ENCODE measurements around the gene FLRT2.

The FLRT2 gene

GRCh38 chr14:85594217-85594616 is 64.3 kb downstream of the FLRT2 start:
- in situ Hi-C loops (cut with MboI; ENCODE audit: low sequenced_read_pairs) = no loop called here

DNA sequence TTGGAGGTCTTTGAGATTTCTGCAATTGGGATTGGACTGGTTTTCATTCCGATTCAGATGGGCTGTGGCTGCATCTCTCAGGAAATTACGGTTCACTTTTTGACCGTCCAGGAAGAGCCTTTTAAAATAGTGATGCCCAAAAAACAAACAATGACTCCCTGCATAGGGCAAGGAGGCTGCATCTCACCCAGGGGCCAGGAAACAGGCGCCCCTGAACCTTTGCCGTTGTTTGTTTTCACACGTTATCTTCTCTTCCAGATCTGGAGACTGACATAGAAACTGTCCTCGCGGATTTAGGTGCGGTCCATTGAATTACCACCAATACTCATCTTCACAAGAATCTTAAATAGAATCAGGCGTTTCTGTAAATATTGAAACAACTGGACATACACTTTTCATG is 66.0 kb downstream of the FLRT2 start:
- in situ Hi-C loops (cut with MboI; ENCODE audit: low sequenced_read_pairs) = no loop called here

GRCh38 chr14:85596562-85596961 is 66.6 kb downstream of the FLRT2 start:
- in situ Hi-C loops (cut with MboI; ENCODE audit: low sequenced_read_pairs) = no loop called here

DNA sequence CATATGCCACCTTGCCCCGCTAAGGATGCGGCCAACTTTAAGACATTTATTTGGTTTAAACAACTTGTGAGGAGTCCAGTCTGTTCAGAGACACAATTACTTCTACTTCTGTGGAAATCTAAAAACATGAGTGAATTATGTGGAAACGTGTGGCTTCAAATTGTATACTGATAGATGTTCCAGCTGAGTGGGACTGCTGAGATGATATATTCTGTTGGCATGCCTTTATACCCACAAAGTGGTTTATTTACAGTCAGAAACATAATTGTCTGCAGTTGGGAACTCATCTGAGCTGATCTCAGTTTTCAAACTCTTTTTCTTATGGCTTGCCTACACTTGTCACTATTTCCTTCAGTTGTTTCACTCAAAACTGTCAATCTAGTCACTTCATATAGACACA is 67.8 kb downstream of the FLRT2 start:
- in situ Hi-C loops (cut with MboI; ENCODE audit: low sequenced_read_pairs) = no loop called here

DNA sequence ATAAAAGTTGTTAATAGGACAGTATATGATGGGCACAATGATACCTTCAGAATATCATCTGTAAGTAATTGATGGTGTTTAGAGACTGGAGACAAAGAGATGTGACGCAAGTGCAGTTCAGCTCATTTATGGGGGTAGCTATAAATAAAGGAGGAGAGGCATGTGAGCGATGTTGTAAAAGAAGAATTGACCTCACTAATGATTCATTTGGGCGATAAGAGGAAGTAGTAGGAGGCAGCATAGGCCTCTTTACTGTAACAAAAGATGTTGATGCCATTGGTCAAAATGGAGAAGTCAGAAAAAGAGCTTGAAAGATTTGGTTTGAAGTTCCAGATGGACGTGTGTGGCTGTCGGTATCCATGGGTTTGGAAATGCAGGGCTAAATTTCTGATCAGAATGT is 70.0 kb downstream of the FLRT2 start:
- in situ Hi-C loops (cut with MboI; ENCODE audit: low sequenced_read_pairs) = no loop called here

- in situ Hi-C loops (cut with MboI; ENCODE audit: low sequenced_read_pairs) = no loop called here
Measured at GRCh38 chr14:85601246-85601645, 71.3 kb downstream of the FLRT2 start.

DNA sequence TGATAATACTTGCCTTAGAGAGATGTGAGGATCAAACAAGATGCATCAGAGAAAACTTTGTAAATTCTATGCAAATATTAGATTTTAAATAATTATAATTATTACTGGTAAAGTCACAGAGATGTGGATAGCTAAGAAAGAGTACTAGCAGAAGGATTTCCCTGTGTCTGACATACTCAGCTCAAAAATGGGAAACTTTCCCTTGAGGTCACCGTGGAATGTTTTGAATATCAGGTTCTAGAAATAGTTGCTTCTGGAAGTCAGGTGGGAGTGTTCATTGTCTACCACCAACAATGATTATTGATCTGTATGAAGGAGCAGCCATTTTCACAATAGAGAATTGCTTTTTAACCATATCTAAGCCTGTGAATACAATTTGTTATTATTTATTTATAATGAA is 71.7 kb downstream of the FLRT2 start:
- in situ Hi-C loops (cut with MboI; ENCODE audit: low sequenced_read_pairs) = no loop called here

- in situ Hi-C loops (cut with MboI; ENCODE audit: low sequenced_read_pairs) = no loop called here
Measured at GRCh38 chr14:85602345-85602744, 72.4 kb downstream of the FLRT2 start.

GRCh38 chr14:85604021-85604420 is 74.1 kb downstream of the FLRT2 start:
- in situ Hi-C loops (cut with MboI; ENCODE audit: low sequenced_read_pairs) = no loop called here

DNA sequence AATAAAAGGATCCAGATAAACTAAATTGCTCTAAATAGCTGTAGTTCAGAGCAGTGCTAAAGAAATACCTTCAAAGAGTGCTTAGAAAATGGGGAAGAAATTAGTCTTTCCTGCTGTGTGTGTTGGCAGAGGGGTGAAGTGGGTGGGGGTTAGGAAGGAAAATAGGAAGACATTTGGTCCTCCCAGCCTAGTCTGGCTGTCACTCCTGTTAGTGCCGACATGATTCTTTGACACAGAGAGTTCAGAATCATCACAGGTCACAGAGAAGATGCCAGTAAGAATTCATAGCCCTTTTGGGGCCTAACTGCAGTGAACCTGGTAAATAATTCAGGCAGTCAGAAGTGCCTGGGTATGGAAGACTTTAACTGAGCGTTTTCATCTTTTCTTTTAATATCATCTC is 74.8 kb downstream of the FLRT2 start:
- in situ Hi-C loops (cut with MboI; ENCODE audit: low sequenced_read_pairs) = no loop called here

DNA sequence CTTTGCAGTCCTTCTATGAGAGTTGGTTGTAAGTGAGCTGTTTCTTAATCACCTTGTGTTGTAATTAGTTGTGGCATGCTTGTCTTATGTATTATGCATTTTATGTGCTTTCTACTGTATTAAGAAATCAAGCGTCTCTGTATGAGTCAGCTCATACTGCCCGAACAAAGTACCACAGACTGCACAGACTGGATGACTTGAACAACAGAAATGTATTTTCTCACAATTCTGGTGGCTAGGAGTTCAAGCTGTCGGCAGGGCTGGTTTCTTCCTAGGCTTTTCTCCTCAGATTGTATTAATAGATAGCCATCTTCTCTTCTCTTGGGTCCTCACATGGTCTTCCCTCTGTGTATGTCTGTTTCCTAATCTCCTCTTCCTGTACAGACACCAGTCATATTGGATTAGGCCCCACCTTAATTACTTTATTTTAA is 77.7 kb downstream of the FLRT2 start:
- in situ Hi-C loops (cut with MboI; ENCODE audit: low sequenced_read_pairs) = no loop called here

DNA sequence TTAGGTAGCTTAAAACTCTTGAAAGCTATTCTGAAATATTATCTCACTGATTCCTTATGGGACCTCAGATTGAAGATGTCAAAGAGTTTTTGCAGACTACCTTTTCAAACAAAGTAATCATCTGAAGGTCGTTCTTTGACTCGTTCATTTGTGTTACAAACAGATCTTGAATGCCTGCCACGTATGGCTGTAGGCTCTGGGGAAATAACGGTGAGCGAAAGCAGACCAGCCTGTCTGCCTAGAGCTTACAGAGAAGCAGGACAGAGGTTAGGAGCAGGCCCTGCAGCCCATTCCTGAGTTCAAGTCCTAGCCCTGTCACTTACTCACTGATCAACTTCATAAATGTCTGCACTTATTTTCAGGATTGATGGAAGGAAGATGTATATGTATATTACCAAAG is 83.6 kb downstream of the FLRT2 start:
- in situ Hi-C loops (cut with MboI; ENCODE audit: low sequenced_read_pairs) = no loop called here

GRCh38 chr14:85616386-85616885 is 86.5 kb downstream of the FLRT2 start:
- in situ Hi-C loops (cut with MboI; ENCODE audit: low sequenced_read_pairs) = no loop called here

GRCh38 chr14:85616886-85617285 is 86.9 kb downstream of the FLRT2 start:
- in situ Hi-C loops (cut with MboI; ENCODE audit: low sequenced_read_pairs) = no loop called here

GRCh38 chr14:85617791-85618190 is 87.8 kb downstream of the FLRT2 start:
- in situ Hi-C loops (cut with MboI; ENCODE audit: low sequenced_read_pairs) = no loop called here

DNA sequence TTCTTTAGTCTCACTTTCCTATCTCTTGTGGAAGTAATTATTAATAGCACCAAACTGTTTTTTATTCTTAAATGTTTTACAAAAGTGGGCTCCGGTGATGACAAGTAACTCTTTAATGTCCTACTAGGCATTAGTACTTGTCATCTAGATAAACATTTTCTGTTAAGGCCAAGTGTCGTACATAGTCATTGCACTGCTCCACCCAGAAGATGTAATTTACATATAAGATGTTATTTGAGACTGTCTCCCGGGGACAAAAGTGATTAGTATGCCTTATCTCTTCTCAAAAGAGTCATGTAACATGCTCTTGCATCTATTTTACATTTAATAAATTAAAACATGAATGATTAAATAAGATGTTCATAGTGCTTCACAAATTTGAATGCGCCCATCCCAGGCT is 88.4 kb downstream of the FLRT2 start:
- in situ Hi-C loops (cut with MboI; ENCODE audit: low sequenced_read_pairs) = no loop called here

- in situ Hi-C loops (cut with MboI; ENCODE audit: low sequenced_read_pairs) = no loop called here
Measured at GRCh38 chr14:85618978-85619377, 89.0 kb downstream of the FLRT2 start.

DNA sequence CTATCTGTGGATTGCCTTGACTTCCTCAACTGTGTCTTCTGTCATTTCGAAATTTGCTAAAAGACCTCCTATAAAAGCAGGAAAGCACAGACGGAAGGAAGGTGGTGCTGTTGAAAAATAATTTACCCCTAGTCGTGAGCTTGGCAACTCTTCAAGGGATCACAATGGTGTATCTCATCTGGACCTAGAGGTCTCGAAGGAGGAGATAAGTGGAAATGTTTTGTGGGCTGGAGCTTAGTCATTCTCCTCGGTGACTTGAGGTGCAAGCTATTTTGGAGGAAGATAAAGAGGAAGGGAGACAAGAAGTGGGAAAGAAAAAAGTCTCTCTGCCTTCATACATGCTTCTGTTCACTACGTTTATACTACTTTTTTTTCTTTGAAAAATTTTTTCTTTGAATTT is 89.9 kb downstream of the FLRT2 start:
- in situ Hi-C loops (cut with MboI; ENCODE audit: low sequenced_read_pairs) = no loop called here

DNA sequence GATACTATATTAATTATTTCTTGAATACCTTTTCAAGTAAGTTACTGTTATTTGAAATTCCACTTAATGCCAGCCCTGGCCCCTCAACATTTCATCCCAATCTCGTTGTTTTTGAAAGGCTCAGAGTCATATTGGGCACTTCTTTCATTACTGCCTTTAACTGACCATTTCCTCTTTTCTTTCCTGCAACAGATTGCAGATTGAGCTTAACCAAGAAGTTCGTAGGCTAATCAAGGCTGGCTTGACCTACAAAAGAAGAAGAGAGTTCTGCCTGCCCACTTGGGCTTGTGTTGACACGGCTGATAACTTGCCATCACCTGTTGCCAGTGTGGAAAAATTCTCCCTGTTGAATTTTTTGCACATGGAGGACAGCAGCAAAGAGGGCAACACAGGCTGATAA is 91.0 kb downstream of the FLRT2 start:
- in situ Hi-C loops (cut with MboI; ENCODE audit: low sequenced_read_pairs) = no loop called here

GRCh38 chr14:85622106-85622505 is 92.2 kb downstream of the FLRT2 start:
- in situ Hi-C loops (cut with MboI; ENCODE audit: low sequenced_read_pairs) = no loop called here

DNA sequence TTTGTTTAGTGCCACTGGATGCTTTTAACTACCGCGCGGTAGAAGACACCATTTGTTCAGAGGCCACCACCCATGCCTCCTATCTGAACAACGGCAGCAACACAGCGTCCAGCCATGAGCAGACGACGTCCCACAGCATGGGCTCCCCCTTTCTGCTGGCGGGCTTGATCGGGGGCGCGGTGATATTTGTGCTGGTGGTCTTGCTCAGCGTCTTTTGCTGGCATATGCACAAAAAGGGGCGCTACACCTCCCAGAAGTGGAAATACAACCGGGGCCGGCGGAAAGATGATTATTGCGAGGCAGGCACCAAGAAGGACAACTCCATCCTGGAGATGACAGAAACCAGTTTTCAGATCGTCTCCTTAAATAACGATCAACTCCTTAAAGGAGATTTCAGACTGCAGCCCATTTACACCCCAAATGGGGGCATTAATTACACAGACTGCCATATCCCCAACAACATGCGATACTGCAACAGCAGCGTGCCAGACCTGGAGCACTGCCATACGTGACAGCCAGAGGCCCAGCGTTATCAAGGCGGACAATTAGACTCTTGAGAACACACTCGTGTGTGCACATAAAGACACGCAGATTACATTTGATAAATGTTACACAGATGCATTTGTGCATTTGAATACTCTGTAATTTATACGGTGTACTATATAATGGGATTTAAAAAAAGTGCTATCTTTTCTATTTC is 93.2 kb downstream of the FLRT2 start:
- in situ Hi-C loops (cut with MboI; ENCODE audit: low sequenced_read_pairs) = no loop called here

DNA sequence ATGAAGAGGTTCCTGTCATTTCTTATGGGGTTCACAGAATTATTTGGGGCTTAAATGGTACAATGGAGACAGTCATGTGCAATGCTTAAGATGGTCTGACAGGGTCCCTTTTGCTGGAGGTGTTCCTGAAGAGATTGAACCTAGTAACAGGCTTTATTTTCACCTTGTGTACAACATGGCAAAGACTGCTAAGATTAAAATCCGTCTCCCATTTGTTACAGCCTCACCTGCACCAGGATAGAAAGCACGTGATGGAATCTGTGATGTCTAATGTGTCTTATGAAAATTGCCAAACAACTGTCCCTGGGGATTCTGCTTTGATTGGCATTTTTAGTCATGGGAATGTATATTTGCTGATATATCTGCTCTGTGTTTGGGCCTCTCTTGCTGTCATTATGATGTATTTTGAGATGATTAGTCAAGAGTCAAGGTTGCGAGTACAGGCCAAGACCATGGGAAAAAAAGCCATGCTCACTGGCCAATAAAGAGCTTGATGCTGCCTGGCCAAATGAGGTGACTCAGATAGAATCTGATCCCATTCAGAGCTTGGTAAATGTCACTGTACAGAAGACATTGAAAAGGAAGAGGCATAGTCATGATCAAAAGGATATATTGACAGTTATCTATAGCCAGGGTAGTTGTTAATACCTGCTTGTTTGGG is 96.1 kb downstream of the FLRT2 start:
- in situ Hi-C loops (cut with MboI; ENCODE audit: low sequenced_read_pairs) = no loop called here

- in situ Hi-C loops (cut with MboI; ENCODE audit: low sequenced_read_pairs) = no loop called here
Measured at GRCh38 chr14:85634205-85634604, 104.3 kb downstream of the FLRT2 start.
